Keratinocyte (primary cell): ENCODE results near the gene ZNF496. TPM values are rescaled to one million over a fixed set of nuclear protein-coding genes. Genes with fewer than 3 reads are reported as not detected.
"Not testable (repeated sequence)": the region's sequence is repeated elsewhere in the genome, so short reads cannot be mapped to it uniquely, and the experiment has no call there.

ENCODE experiments used
- DNase-seq: peaks from one replicate; pipeline ENCODE4 v3.0.0-alpha.2; 2011; ENCODE audit warnings: low read depth, missing footprints, low spot score
- FAIRE-seq: peaks from 2 replicates; lab custom pipeline; 2011; peaks lifted over from hg19 to GRCh38; lab: Jason Lieb, UNC
- H2AFZ ChIP-seq: 2 replicates; pipeline ENCODE4 v1.6.0; 2012; ENCODE audit warnings: low read length, control low read depth, inconsistent platforms; ENCODE audit not compliant: control insufficient read depth
- H3K27ac ChIP-seq: 2 replicates; pipeline ENCODE4 v1.5.1; 2011; ENCODE audit warnings: low read length; ENCODE audit not compliant: control insufficient read depth, insufficient read depth
- H3K27me3 ChIP-seq: 3 replicates; pipeline ENCODE4 v1.6.0; 2011; ENCODE audit warnings: low read length; ENCODE audit not compliant: control insufficient read depth, insufficient read depth; ENCODE audit errors: extremely low read depth
- H3K36me3 ChIP-seq, 2 experiments: 2 replicates in 1 of 2; 3 replicates in 1 of 2; pipeline ENCODE4 v1.5.1; 2011; ENCODE audit warnings: low read length in 2 of 2, mild to moderate bottlenecking in 1 of 2; ENCODE audit not compliant: control insufficient read depth in 2 of 2, insufficient read depth in 2 of 2; ENCODE audit errors: extremely low read depth in 1 of 2
- H3K4me1 ChIP-seq: 3 replicates; pipeline ENCODE4 v1.5.1; 2011; ENCODE audit warnings: low read length; ENCODE audit not compliant: control insufficient read depth, insufficient read depth; ENCODE audit errors: extremely low read depth
- H3K4me2 ChIP-seq: 3 replicates; pipeline ENCODE4 v1.6.0; 2011; ENCODE audit warnings: low read depth, low read length; ENCODE audit not compliant: control insufficient read depth, insufficient read depth; ENCODE audit errors: extremely low read depth
- H3K4me3 ChIP-seq, 3 experiments: fragments of 200-600 bp in 1 of 3; sonication (generic) in 1 of 3; 2 replicates in 2 of 3; 3 replicates in 1 of 3; pipeline ENCODE4 v1.5.1; 2011 to 2016; ENCODE audit warnings: low read length in 3 of 3, mild to moderate bottlenecking in 3 of 3, control low read depth in 2 of 3, inconsistent platforms in 1 of 3, low read depth in 1 of 3, mixed read lengths in 1 of 3, mixed run types in 1 of 3, moderate library complexity in 1 of 3; ENCODE audit not compliant: control insufficient read depth in 2 of 3, insufficient read depth in 2 of 3; ENCODE audit errors: extremely low read depth in 1 of 3
- H3K79me2 ChIP-seq: 2 replicates; pipeline ENCODE4 v1.6.0; 2012; ENCODE audit warnings: low read length; ENCODE audit not compliant: control insufficient read depth, insufficient read depth
- H3K9ac ChIP-seq: 3 replicates; pipeline ENCODE4 v1.6.0; 2011; ENCODE audit warnings: low read length; ENCODE audit not compliant: control insufficient read depth, insufficient read depth; ENCODE audit errors: extremely low read depth
- H3K9me1 ChIP-seq: 3 replicates; pipeline ENCODE4 v1.6.0; 2011; ENCODE audit warnings: low read length; ENCODE audit not compliant: control insufficient read depth, insufficient read depth; ENCODE audit errors: extremely low read depth
- H3K9me3 ChIP-seq: 2 replicates; pipeline ENCODE4 v1.5.1; 2012; ENCODE audit warnings: low read depth, low read length; ENCODE audit not compliant: control insufficient read depth
- H4K20me1 ChIP-seq: 3 replicates; pipeline ENCODE4 v1.6.0; 2011; ENCODE audit warnings: low read length; ENCODE audit not compliant: control insufficient read depth, insufficient read depth; ENCODE audit errors: extremely low read depth
- CTCF ChIP-seq, 3 experiments: IDR thresholded peaks in 1 of 3; conservative IDR thresholded peaks in 1 of 3; optimal IDR thresholded peaks in 1 of 3; 2 replicates in 2 of 3; 3 replicates in 1 of 3; pipeline versions ENCODE3 to v1.5.1; 2011; ENCODE audit warnings: low read length in 3 of 3, mild to moderate bottlenecking in 3 of 3, moderate library complexity in 2 of 3, control low read depth in 1 of 3, inconsistent platforms in 1 of 3; ENCODE audit not compliant: insufficient read depth in 2 of 3; ENCODE audit errors: extremely low read depth in 1 of 3
- EZH2 ChIP-seq: IDR thresholded peaks from one replicate; pipeline ENCODE4 v1.6.1; 2012; ENCODE audit warnings: inconsistent platforms, mild to moderate bottlenecking, low read length, moderate library complexity
- dilution Hi-C: fragments of 300-500 bp; cut with MboI; formaldehyde crosslinking; loops from one replicate; pipeline ENCODE4 v1.7.0; 2020; ENCODE audit warnings: low sequenced_read_pairs; ENCODE audit not compliant: extremely low pct_ligation_motif_present
- polyA plus RNA-seq, 5 experiments: library from polyadenylated mRNA; depleted of rRNA in 3 of 5; stranded (reverse) in 3 of 5; stranded (forward) in 1 of 5; unstranded in 1 of 5; fragments of >200 nt; gene quantifications; 1 replicate in 1 of 5; 2 replicates in 3 of 5; 3 replicates in 1 of 5; pipeline versions ENCODE4 v1.2.1 to v1.2.3, GENCODE V29; 2011 to 2012; ENCODE audit warnings: missing spikeins in 2 of 5, low read depth in 1 of 5, low replicate concordance in 1 of 5

ZNF496 gene
- polyA plus RNA-seq, 1 donor (not counting 4 experiments of a cell fraction or from before 2014, with no cell fraction given): 8.9 TPM

- no peak overlapping the region for H2AFZ ChIP-seq
- no peaks in the 10 kb centered on the region for H3K9me1 ChIP-seq
- H4K20me1 ChIP-seq: no peaks in the 10 kb centered on the region
- FAIRE-seq (no peak), DNase-seq (no peak)
- no peaks in the 10 kb centered on the region for H3K79me2 ChIP-seq
- dilution Hi-C loops: no loop called here
- no peaks in the 10 kb centered on the region for H3K27me3 ChIP-seq
- no peak overlapping the region for H3K4me2 ChIP-seq
- H3K9ac ChIP-seq: no peak overlapping the region
- no peaks in the 10 kb centered on the region for H3K4me1 ChIP-seq
- no peaks in the 10 kb centered on the region for H3K9me3 ChIP-seq
- no peak overlapping the region for H3K4me3 ChIP-seq
- TF ChIP-seq EZH2 (no peak), CTCF (optimal IDR thresholded peaks at IDR 0.05 in 1 of 3, IDR thresholded peaks at IDR 0.05 in 1 of 3, conservative IDR thresholded peaks at IDR 0.05 in 1 of 3; ENCODE audit: extremely low read depth in 1 of 3, insufficient read depth in 2 of 3, low read length in 3 of 3) (no peak)
- no peaks in the 10 kb centered on the region for H3K36me3 ChIP-seq
- no peak overlapping the region for H3K27ac ChIP-seq
Observed at GRCh38 chr1:247290576-247290975, 41.1 kb downstream of the ZNF496 start.

GRCh38 chr1:247289274-247289892 is 42.3 kb downstream of the ZNF496 start:
- H3K4me1 ChIP-seq, DNase-seq, dilution Hi-C loops, H3K27ac ChIP-seq, H3K79me2 ChIP-seq, H3K9ac ChIP-seq, H3K4me2 ChIP-seq, H4K20me1 ChIP-seq, H3K9me3 ChIP-seq, H3K36me3 ChIP-seq, H3K4me3 ChIP-seq, H3K27me3 ChIP-seq, H3K9me1 ChIP-seq, FAIRE-seq, H2AFZ ChIP-seq: not testable (repeated sequence)

- dilution Hi-C loops: no loop called here
- DNase-seq (no peak), FAIRE-seq (no peak)
- H3K9me3 ChIP-seq: no peaks in the 10 kb centered on the region
- no peak overlapping the region for H3K27ac ChIP-seq
- no peak overlapping the region for H2AFZ ChIP-seq
- H3K4me3 ChIP-seq: no peak overlapping the region
- H3K9me1 ChIP-seq: no peaks in the 10 kb centered on the region
- no peaks in the 10 kb centered on the region for H3K79me2 ChIP-seq
- H3K4me1 ChIP-seq: no peaks in the 10 kb centered on the region
- TF ChIP-seq EZH2 (no peak), CTCF (optimal IDR thresholded peaks at IDR 0.05 in 1 of 3, IDR thresholded peaks at IDR 0.05 in 1 of 3, conservative IDR thresholded peaks at IDR 0.05 in 1 of 3; ENCODE audit: extremely low read depth in 1 of 3, insufficient read depth in 2 of 3, low read length in 3 of 3) (no peak)
- no peaks in the 10 kb centered on the region for H4K20me1 ChIP-seq
- H3K4me2 ChIP-seq: no peak overlapping the region
- no peaks in the 10 kb centered on the region for H3K36me3 ChIP-seq
- H3K9ac ChIP-seq: no peak overlapping the region
- H3K27me3 ChIP-seq: no peaks in the 10 kb centered on the region
Observed at GRCh38 chr1:247288341-247288740, 43.3 kb downstream of the ZNF496 start.
